Upper lobe of left lung (tissue), 4 donors: ENCODE measurements around the gene RTBDN.
"Not testable (repeated sequence)": the region's sequence is repeated elsewhere in the genome, so short reads cannot be mapped to it uniquely, and the experiment has no call there.

ENCODE experiments used
- CTCF ChIP-seq, 6 experiments: fragments of 450-650 bp in 4 of 6; fragments of 200-600 bp in 2 of 6; sonication (generic) in 2 of 6; IDR thresholded peaks; one replicate each; pipeline ENCODE4 v1.5.1; 2016 to 2019; ENCODE audit warnings: antibody characterized with exemption in 6 of 6
- EP300 ChIP-seq, 4 donors: sonication (generic); formaldehyde crosslinking; IDR thresholded peaks; one replicate each; pipeline ENCODE4 v1.5.1; 2017; ENCODE audit warnings: antibody characterized with exemption in 4 of 4, control low read depth in 2 of 4
- POLR2AphosphoS5 ChIP-seq, 2 donors: sonication (generic); formaldehyde crosslinking; IDR thresholded peaks; one replicate each; pipeline ENCODE4 v1.5.1; 2017; ENCODE audit warnings: antibody characterized with exemption in 2 of 2

GRCh38 chr19:12817810-12818209 lies 16.6 kb downstream of the RTBDN start:
- TF ChIP-seq CTCF, POLR2AphosphoS5, EP300 (IDR thresholded peaks at IDR 0.05): not testable (repeated sequence)
